HG03103 (cell line): ENCODE data around the gene PARVG.

ENCODE experiments used
- ATAC-seq: cut with Tn5 transposase; IDR thresholded peaks from one replicate; pipeline ENCODE4 v1.9.1; 2021; ENCODE audit warnings: low read depth; ENCODE audit not compliant: unreplicated experiment

Gene PARVG, protein sequence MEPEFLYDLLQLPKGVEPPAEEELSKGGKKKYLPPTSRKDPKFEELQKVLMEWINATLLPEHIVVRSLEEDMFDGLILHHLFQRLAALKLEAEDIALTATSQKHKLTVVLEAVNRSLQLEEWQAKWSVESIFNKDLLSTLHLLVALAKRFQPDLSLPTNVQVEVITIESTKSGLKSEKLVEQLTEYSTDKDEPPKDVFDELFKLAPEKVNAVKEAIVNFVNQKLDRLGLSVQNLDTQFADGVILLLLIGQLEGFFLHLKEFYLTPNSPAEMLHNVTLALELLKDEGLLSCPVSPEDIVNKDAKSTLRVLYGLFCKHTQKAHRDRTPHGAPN

DNA sequence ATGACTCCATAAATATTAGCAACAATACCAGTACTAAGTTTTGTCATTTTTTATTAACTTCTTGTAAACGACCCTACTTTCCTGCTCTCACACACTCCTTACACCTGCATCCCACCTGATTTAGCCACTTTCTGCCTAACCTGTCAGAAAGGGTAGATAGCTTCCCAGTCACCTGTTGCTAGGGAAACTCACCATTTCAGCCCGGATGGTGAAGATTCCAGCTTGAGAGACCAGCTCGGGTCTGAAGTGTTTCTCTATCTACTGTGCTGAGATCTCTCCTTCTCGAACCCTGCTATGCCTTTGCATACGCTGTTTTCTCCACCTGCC, at the start of gene PARVG:
Gene PARVG, plus strand, starts transcription at position 220 of the 327 bp plus-strand sequence. CDS start 2,405 bp downstream, outside the sequence.
- ATAC-seq: no peak

DNA sequence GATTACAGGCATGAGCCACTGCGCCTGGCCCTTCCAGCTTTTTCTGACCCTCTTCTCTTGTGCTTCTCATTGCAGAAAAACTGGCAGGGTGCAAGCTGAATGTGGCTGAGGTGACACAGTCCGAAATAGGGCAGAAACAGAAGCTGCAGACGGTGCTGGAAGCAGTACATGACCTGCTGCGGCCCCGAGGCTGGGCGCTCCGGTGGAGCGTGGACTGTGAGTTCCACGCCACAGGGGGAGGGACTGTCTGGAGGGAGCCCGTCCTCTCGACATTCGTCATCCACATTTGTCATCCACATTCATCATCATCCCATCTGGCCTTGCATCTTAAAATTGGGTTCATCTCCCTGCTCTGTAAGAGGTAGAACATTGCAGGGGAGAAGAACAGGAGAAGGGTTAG, 49.3 kb upstream of the PARVG start:
- ATAC-seq: no peak

DNA sequence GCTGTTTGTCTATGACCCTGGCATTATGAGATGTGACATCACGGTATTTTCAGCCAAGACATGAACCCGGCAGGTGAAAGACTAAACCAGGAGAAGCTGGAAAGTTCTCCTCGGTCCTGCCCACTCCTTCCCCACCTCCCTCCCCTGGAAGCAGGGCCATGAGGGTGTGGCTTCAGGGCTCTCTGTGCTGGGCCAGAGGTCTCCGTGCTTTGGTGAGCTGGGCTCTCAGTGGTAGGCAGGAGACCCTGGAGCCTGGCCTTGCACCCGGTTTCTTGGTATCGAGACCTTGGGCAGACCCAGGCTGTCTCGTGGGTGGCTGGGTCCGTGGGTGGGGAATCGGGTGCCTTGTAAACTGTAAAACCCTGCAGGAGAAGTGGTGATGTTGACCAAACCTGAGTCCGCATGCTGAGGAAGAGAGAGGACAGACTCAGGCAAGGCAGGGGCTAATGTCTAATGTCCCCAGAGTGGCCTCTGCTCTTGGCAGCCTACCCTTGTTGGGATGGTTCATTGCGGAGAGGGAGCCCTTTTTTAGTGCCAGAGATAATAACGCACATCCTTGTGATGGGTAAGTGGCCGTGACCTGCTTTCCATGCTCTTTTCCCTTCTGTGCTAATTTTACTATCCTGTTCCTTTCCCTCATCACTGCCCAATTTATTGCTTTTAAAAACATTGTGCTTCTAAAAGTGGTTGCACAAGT, 48.6 kb upstream of the PARVG start:
- ATAC-seq: no peak

DNA sequence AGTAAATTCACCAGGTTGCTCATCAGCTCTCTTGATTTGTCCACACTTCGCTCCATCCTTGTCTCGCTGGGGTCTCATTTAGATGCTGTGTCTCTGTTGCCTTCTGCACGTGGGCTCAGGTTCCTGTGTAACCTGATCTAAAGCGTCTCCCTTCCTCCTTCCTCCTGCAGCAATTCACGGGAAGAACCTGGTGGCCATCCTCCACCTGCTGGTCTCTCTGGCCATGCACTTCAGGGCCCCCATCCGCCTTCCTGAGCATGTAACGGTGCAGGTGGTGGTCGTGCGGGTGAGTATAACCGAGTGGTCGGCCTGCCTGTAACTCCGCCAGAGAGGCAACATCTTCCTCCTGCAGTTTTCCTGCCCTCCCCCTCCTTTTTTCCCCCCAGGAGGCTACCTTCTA, 48.0 kb upstream of the PARVG start:
- ATAC-seq: no peak

DNA sequence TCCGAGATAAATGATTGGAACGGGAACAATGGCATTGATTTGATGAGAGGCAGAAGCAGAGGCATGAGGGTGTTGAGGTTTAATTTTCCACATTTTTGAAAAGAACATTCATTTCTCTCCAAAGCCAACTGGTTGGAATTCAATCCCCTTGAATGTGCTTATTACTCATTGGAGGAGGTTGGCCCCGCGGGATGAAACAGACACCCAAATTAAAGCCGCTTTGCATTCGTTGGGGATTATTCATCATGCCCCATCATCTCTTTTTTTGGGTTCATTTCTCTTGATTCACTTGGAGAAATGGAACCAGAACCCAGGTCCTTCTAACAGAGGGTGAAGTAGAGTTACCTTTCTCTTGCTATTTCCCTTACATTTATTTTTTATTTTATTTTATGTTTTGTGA, 47.6 kb upstream of the PARVG start:
- ATAC-seq: no peak

DNA sequence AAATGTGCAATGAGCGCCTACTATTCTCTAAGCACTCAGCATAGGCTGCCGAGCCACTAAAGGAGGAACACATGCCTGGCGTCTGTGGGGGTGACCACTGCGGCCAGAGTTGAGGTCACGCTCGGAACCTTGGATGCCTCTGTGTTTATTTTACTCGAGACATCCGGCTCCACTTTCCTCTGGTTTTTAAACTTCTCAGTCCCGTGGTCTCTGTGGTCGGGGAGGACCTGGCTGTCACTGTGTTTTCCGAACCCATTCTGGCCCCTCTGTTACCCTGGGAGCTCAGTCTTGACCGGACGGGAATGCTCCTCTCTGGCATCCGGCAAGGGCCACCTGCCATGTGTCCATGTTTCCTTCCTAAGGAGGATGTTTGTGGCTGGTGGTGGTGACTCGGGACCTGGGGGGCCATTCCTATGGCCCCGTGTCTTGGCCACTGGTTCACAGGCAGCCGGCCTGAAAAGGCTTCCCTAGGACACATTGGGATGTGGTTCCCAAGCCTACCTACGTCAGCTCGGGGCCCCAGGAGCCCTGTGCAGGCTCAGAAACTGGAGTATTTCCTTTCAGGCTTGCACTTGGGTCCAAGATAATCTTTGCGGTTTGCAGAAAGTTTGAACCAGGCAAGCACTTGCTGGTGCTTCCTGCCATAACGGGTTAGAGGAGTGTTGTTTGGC, 46.7 kb upstream of the PARVG start:
- no peak for ATAC-seq

DNA sequence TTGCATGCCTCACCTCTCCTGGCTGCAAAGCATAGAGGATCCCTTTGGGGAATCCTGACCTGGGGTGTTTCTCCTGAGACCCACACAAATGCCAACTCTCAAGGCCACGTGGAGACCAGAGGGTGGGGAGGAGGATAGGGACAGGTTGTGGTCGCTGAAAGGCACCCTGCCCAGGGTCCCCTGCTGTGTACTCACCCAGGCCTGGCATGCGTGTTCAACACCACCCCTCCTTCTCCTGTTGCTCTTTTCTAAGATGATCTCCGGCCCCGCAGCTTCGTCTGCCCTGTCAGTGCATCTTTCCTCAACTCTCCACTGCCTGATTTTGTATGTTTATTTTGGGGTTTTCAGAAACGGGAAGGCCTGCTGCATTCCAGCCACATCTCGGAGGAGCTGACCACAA, 44.6 kb upstream of the PARVG start:
- no peak for ATAC-seq

DNA sequence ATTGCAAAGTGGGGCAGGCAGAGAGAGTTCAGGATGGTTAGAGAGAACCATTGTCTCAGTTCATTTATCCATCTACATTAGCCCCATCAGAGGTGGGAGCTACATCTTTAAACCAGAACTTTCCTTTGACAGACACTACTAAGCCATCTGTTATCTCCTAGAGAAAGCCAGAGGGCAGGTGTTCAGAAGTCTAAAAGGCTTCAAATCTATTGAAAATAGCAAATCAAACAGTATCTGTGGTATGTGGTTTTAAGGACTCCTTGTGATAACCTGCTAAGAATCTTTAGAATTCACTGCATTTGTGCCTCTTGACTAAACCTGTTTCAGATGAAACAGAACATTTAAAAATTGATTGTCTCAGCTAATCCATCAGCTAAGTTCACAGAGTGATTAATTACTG, 43.9 kb upstream of the PARVG start:
- ATAC-seq: no peak

DNA sequence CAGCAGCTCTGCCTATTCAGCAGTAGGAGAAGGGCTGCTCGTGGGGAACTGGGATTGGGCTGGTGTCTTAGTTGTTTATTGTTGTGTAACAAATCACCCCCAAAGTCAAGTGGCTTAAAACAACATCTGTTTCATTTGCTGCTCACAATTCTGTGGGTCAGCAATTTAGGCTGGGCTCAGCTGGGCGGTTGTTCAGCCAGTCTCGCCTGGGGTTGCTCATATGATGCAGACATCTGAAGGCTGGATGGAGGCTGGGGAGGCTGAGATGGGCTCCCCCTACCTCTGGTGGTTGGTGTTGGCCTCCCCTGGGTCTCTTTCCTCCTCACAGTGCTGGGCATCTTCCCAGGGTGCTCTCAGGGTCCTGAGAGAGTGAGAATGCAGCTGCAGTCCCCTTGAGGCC, 43.3 kb upstream of the PARVG start:
- ATAC-seq: no peak

DNA sequence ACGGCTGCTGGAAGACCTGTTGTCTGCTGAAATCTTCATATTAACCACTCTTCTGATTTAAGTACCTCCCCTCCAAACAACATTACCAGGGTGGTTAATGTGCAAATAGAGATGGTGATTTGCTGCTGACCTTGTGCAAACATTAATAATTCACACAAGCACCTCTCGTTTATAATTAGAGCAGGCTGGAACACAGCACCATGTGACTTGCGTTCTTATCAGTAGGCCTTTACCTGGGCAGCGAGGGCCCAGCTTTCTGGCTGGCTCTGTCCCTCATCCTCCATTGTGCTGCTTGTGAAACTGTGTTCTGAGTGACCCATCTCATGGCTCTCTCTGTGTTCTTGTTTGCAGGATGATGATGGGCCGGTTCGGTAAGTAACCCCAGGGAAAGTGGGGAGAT, 41.0 kb upstream of the PARVG start:
- no peak for ATAC-seq

DNA sequence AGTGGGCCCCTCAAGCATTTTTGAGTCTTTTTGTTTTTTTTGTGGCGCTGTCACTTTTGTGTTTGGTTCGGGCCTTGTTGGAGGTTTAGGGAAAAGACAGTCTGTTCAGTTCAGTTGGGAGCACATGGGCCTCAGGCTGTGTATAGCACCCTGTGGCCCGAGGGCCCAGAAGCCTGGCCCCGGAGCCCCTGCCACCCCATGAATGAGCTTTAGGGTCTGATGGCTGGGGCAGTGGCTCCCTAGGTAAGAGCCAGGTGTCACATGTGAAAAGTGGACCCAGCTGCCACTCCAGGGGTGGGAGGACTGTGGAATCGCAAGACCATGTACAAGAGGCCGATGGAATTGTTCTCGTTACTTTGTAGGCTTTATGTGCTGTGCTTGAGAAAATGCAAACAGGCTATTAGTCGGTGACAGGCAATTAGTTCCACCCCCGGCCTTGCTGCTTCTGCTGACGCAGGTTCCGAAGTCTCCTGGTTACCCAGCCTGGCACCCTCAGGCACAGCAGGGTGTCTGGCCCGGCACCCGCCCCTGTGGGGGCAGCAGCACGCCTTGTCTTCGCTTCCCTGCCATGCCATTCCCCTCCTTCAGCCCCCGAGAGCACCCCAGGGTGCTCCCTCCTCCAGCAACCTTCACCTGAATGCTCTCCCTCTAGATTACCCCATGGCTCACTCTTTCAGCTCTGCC, 38.2 kb upstream of the PARVG start:
- ATAC-seq: no peak

DNA sequence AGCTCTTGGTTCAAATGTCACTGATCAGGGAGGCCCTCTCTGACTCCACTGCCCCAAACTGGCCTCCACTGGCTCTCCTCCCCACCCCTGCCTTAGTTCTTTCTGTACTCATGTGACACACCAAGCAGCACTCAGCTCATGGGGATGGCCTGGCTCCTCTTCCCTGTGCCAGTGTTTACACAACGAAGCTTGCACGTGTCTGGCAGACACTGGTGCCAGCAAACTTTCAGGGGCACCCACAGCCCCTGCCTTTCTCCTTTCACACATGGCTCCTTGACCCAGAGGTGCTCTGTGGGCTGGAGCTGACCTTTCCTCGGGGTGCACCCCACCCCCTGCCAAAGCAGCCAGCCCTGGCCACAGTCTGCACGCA, 37.6 kb upstream of the PARVG start:
- ATAC-seq: no peak

DNA sequence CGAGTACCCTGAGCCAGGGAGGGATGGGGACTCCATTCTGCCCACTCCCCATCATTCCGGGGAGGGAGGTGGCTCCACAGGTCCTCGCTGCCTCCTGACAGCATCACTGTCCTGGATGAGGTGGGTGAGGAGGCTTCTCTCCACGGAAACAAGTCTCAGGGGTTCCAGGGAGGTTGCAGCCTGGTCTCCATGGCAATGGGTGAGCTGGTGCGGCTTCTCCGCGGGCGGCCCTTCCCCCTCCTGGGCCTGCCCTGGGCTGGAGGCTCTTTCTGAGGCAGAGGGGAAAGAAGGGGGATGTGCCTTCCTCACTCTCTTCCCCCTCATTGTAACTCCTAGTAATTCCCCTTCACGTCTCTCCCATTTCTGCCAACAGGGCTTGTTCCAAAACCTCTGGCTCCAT, 37.1 kb upstream of the PARVG start:
- ATAC-seq: no peak

DNA sequence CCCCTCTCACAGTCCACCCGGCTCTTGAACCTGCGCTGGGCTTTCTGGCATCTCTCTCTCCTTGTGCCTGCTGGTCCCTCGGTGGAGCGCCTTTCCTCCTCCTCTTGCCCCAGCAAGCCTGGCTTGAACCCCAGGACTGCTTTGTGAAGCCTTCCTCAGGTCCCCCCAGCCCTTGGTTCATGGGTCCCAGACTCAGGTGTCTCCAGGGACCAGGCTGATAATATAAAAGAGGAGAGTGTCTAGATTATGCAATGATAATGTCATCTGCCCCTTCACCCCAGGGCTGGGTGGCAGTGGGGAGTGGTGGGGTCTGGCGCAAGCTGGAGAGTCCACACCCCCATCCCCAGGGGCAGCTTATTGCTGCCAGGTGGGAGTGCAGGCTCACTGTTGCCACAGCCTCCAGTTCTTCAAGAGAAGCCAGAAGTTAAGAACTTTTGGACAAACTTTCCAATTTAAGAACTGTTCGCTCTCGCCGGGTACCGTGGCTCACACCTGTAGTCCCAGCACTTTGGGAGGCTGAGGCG, 36.6 kb upstream of the PARVG start:
- no peak for ATAC-seq

DNA sequence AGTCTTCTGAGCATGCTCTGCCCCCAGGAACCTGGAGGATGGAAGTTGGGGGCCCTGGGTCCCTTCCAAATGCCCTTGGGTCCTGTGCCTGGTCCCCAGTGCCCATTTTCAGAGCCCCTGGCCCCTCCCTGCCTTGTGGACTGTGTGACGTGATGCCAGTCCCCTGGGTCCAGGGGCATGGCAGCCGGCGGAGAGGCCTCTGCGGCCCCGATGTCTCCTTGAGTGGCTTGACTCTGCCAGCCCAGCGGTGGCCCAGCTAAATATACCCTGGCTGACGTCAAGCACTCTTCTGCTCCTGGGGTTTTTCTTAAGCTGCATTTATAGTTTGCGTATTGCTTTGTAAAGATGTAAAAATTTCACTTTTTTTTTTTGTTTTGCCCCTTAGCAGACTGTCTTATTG, 35.2 kb upstream of the PARVG start:
- no peak for ATAC-seq

DNA sequence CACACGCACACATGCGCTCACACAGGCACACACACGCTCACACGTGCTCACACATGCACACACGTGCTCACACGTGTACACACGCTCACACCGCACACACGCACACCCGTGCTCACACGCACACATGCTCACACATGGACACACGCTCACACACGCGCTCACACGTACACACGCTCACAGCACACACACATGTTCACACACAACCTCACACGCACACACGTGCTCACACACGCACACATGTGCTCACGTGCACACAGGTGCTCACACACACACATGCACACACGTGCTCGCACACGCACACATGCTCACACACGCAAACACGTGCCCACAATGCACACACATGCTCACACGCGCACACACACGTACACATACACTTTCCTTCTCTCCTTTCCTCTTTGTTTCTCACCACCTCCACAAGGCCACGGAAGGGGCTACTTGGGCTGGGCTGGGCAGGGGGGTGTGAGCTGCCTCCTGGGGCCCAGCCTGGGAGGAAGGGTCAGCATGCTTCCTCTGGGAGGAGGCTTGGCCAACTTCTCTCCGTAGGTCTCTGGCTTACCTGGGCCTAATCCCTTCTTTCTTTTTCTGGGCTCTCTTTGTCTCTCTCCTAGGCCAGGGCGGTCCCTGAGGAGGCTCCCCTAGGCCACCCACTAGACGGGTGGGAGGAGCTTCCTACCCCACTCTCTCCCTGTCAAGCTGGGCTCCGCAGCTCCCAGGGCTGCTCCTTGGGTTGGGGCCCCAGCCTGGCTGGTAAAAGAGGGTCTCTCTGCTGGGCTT, 34.5 kb upstream of the PARVG start:
- ATAC-seq: no peak

DNA sequence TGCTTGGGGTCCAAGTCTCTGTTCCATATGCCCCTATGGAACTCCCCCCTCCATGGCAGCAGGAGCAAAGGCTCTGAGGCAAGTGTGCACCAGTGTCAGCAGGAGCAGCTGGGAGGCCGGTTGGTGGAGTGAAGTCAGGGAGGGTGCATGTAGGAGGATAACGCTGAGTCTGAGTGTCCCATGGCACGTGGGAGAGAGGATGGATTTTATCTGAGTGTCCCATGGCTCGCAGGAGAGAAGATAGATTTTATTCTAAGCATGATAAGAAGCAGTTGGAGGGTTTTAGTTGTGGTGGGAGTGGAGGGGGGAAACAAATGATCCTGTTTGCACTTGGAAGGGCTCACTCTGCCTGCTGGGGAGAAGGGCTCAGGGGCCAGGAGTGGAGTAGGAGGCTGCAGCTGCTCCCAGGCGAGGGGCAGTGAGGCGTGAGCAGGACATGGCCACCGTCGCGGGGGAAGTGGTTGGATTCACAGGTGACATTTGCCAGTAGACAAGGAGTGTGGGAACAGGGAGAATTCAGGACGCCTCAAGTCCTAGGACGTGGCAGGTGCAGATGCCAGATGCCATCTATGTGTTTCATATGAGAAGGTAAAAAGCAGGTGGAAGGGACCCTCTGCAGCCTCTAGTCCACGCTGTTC, 33.6 kb upstream of the PARVG start:
- no peak for ATAC-seq

DNA sequence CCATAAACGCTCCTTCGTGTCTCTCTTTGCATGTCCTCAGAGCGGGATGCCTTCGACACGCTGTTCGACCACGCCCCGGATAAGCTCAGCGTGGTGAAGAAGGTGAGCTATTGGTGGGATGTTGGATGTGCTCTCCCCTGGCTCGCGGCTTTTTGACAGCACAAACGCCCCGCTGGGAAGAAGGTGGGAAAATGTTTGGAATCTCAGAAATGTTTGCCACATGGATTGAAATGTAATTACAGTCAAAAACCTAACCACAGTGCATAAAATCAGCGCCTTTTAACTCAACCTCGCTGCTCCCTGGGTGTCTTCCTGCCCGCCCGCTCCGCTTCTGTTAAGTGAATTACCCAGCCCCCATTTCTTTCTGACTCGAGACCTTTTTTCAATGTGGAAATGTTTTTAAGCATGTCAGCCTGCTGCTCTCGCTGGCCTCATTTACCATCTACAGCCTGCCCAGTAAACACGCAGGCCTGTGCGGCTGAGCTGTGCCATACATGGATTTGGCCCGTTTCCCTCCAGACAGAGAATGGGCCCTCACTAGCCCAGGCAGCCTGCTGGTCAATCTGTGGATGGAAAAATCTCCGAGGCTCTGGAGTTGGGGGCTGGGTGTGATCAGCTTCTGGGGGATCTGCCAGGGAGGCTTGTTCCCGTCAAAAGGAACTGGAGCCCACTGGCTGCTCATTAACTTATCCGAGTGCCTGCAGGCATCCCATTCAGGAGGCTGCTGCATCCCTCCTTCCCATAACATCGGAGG, 32.7 kb upstream of the PARVG start:
- ATAC-seq: no peak

DNA sequence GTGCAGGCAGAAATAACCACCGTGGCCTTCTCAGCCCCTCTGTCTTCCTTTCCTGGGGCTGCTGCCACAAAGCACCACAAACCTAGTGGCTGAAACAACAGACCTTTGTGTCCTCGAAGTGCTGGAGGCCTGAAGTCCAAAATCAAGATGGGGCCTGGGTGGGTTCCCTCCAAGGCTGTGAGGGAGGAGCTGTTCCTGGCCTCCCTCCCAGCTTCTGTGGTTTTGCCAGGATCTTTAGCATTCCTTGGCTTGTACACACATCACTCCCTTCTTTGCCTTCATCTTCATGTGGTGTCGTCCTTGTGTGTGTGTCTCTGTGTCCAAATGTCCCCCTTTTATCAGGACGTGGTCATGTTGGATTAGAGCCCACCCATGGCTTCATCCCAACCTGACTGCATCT, 29.0 kb upstream of the PARVG start:
- ATAC-seq: no peak
